WTC11 (cell line): ENCODE results near the gene DAO.

ENCODE experiments used
- CTCF ChIP-seq: fragments of 200-600 bp; IDR thresholded peaks from 2 replicates; pipeline ENCODE4 v1.8.0; 2022; ENCODE audit warnings: antibody characterized with exemption
- JAZF1 ChIP-seq: fragments of 250-450 bp; sonication (Bioruptor Pico); IDR thresholded peaks from 2 replicates; pipeline ENCODE4 v1.9.0; 2021; ENCODE audit warnings: moderate library complexity, mild to moderate bottlenecking, inconsistent platforms
- NR2C2 ChIP-seq: sonication (generic); formaldehyde crosslinking; IDR thresholded peaks from 2 replicates; pipeline ENCODE4 v1.8.0; 2022; ENCODE audit warnings: mild to moderate bottlenecking, missing genetic modification reagents
- ZNF317 ChIP-seq: sonication (generic); formaldehyde crosslinking; IDR thresholded peaks from 2 replicates; pipeline ENCODE4 v1.8.1; 2023; ENCODE audit warnings: low read depth, mild to moderate bottlenecking, moderate library complexity, missing genetic modification reagents, borderline replicate concordance
- TF ChIP-seq, protein P1 (sequence below): sonication (generic); formaldehyde crosslinking; IDR thresholded peaks from 2 replicates; pipeline ENCODE4 v1.8.1; 2023; ENCODE audit warnings: mild to moderate bottlenecking, missing genetic modification reagents

- no peak for TF ChIP-seq JAZF1
- TF ChIP-seq CTCF = no peak
- no peak for TF ChIP-seq NR2C2
- TF ChIP-seq, protein P1, sequence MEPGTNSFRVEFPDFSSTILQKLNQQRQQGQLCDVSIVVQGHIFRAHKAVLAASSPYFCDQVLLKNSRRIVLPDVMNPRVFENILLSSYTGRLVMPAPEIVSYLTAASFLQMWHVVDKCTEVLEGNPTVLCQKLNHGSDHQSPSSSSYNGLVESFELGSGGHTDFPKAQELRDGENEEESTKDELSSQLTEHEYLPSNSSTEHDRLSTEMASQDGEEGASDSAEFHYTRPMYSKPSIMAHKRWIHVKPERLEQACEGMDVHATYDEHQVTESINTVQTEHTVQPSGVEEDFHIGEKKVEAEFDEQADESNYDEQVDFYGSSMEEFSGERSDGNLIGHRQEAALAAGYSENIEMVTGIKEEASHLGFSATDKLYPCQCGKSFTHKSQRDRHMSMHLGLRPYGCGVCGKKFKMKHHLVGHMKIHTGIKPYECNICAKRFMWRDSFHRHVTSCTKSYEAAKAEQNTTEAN = no peak
- no peak for TF ChIP-seq ZNF317 (CRISPR knock-in tag)
These were observed 8.1 kb downstream of the DAO start for GRCh38 chr12:108888031-108888430.
